Measurements from ENCODE around the gene SLC22A7.
"Not testable (repeated sequence)": the region's sequence is repeated elsewhere in the genome, so short reads cannot be mapped to it uniquely, and the experiment has no call there.

Gene SLC22A7

DNA sequence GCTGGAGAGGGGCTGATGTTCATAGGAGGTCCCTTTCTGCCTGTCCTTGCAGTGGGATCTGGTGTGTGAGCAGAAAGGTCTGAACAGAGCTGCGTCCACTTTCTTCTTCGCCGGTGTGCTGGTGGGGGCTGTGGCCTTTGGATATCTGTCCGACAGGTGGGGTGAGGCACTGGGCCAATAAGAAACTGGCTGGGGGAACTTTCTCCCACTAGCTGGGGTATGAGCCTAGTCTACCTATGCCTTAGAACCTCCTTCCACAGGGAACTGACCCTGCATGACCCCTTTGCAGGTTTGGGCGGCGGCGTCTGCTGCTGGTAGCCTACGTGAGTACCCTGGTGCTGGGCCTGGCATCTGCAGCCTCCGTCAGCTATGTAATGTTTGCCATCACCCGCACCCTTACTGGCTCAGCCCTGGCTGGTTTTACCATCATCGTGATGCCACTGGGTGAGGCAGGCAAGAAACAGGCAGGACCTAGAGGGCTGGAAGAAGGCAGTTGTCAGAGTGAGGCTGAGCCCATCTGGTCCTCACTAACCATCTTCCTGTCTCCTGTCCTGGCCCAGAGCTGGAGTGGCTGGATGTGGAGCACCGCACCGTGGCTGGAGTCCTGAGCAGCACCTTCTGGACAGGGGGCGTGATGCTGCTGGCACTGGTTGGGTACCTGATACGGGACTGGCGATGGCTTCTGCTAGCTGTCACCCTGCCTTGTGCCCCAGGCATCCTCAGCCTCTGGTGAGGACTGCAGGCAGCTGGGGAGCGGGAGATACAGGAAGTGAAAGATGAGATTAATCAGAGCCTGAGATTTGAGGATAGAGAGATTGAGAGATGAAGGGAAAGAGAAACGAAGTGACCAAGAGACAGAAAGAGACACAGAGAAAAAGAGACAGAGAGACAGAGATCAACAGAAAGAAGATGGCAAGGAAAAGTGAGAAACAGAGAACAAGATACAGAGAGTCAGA lies 1.6 kb downstream of the SLC22A7 start:
- Mint-ChIP-seq H3K4me1 (peaks cover 8% of the 10 kb centered on the region), H3K27ac (no peak overlapping the region), H3K27me3 (peaks cover 10% of the 10 kb centered on the region), H3K9me3 (no peaks in the 10 kb centered on the region), H3K4me3 (no peak overlapping the region), H3K36me3 (no peaks in the 10 kb centered on the region)
- no peak for ATAC-seq

DNA sequence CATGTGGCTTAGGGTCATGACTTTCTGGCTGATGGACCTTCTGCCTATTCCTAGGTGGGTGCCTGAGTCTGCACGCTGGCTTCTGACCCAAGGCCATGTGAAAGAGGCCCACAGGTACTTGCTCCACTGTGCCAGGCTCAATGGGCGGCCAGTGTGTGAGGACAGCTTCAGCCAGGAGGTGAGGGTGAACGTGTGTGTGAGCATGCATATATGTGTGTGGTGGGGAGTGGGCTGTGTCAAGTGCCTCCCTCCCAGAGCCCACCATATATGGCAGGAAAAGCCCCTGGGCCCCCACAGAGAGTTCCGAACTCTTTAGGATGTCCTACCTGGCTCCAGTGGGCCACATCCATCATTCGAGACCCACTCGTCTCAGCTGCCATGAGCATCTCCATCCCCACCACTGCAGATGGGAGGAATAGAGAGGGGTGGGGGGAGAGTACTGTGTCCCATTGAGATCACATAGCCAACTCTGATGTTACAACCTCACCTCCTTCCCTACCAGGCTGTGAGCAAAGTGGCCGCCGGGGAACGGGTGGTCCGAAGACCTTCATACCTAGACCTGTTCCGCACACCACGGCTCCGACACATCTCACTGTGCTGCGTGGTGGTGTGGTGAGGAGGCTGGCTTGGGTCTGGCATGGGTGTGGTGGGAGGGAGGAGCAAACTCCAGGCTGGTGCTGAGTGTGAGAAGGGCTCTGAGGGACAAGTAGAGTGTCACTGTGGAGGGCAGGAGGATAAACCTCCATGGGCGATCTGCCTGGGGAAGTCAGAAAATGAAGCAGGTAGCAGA lies 3.2 kb downstream of the SLC22A7 start:
- peaks cover 8% of the 10 kb centered on the region for H3K4me1 Mint-ChIP-seq
- no peaks in the 10 kb centered on the region for H3K9me3 Mint-ChIP-seq
- peaks cover 10% of the 10 kb centered on the region for H3K27me3 Mint-ChIP-seq
- no peak overlapping the region for H3K27ac Mint-ChIP-seq
- H3K36me3 Mint-ChIP-seq, result no peaks in the 10 kb centered on the region
- H3K4me3 Mint-ChIP-seq, result no peak overlapping the region
- no peak for ATAC-seq

DNA sequence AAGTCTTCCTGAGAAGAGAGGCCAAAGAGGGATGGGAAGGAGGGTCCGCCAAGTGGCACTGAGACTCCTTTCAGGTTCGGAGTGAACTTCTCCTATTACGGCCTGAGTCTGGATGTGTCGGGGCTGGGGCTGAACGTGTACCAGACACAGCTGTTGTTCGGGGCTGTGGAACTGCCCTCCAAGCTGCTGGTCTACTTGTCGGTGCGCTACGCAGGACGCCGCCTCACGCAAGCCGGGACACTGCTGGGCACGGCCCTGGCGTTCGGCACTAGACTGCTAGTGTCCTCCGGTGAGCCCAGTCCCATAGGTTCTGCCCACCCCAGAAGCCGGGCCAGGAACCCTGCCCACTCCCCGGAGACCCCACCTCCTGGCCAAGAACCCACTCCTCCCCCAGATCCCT lies 4.1 kb downstream of the SLC22A7 start:
- Mint-ChIP-seq H3K36me3 (no peaks in the 10 kb centered on the region), H3K4me3 (no peak overlapping the region), H3K27me3 (peaks cover 10% of the 10 kb centered on the region), H3K27ac (no peak overlapping the region), H3K9me3 (no peaks in the 10 kb centered on the region), H3K4me1 (peaks cover 9% of the 10 kb centered on the region)
- ATAC-seq, result peak; percentile 7

DNA sequence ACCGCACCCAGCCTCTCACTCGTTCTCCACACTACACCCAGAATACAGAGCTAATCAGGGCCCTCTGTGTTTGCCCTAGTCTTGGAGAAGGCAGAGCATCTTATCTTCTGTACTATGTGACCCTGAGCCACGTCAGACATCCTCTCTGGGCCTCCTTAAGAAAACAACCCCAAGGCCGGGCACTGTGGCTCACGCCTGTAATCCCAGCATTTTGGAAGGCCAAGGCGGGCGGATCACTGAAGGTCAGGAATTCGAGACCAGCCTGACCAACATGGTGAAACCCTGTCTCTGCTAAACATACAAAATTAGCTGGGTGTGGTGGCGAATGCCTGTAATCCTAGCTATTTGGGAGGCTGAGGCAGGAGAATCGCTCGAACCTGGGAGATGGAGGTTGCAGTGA lies 4.9 kb downstream of the SLC22A7 start:
- H3K36me3 Mint-ChIP-seq, H3K4me3 Mint-ChIP-seq, H3K27me3 Mint-ChIP-seq, H3K9me3 Mint-ChIP-seq, ATAC-seq, H3K27ac Mint-ChIP-seq: not testable (repeated sequence)
- H3K4me1 Mint-ChIP-seq, result peaks cover 14% of the 10 kb centered on the region

DNA sequence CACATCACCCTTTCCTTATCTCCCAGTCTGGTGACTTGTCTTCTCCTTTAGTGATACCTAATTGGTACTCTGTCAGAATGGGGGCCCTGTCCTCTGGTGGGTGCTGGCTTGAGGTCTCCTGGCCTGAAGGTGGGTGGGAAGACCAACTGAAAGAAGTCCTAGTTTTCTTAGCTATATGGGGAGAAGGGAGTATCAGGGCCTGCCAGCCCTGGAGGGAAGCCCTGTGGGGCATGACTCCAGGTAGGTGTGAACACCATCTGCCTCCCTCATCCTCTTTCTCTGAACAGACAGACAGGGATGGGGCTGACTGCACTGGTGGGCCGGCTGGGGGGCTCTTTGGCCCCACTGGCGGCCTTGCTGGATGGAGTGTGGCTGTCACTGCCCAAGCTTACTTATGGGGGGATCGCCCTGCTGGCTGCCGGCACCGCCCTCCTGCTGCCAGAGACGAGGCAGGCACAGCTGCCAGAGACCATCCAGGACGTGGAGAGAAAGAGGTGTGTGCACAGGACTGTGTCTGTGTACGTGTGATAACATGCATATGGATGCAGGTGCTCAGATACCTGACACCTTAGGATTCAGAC lies 5.8 kb downstream of the SLC22A7 start:
- Mint-ChIP-seq H3K27me3 (peaks cover 10% of the 10 kb centered on the region), H3K4me1 (peaks cover 22% of the 10 kb centered on the region)

DNA sequence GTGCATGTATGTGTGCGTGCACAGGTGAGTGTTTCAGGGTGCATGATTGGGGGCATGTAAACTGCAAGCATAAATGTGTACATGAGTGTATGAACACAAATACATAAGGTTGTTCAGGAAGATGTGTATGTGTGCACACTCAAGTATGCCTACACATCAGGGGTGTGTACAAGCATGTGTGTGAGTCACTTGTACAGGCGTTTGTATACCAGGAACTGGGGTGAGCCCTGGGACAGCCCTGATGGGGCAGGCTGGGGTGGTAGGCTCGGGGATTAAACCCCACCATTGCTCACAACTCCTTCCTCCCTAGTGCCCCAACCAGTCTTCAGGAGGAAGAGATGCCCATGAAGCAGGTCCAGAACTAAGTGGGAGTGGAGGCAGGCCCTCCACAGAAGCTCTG lies 6.3 kb downstream of the SLC22A7 start:
- no peak for ATAC-seq
- no peak overlapping the region for H3K27ac Mint-ChIP-seq
- H3K4me3 Mint-ChIP-seq, result no peak overlapping the region
- H3K27me3 Mint-ChIP-seq, result peaks cover 10% of the 10 kb centered on the region
- H3K9me3 Mint-ChIP-seq, result no peaks in the 10 kb centered on the region
- H3K4me1 Mint-ChIP-seq, result peaks cover 26% of the 10 kb centered on the region
- H3K36me3 Mint-ChIP-seq, result no peaks in the 10 kb centered on the region

More for the DNA sequence above, 5.8 kb downstream of the SLC22A7 start:
- Mint-ChIP-seq H3K4me3 (no peak overlapping the region), H3K36me3 (no peaks in the 10 kb centered on the region), H3K27ac (no peak overlapping the region), H3K9me3 (no peaks in the 10 kb centered on the region)
- no peak for ATAC-seq

DNA sequence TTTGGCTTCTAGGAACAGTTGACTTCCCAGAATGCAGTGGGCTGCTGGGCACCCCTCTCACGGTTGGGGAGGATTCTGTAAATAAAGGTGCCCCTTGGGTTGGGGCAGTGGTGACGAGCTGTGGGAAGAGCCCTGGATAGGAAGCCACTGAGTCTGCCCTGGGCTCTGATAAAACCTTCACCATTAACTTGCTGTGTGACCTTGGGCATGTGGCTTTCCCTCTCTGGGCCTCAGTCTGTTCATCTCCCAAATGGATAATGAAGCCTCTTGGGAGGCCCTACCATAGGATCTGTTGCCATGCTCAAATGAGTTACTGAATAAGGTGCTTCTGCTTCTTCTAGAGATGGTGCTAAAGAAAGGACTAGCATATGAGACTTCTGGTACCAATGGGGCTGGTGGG lies 6.8 kb downstream of the SLC22A7 start:
- H3K9me3 Mint-ChIP-seq, result no peaks in the 10 kb centered on the region
- H3K4me1 Mint-ChIP-seq, result peaks cover 23% of the 10 kb centered on the region
- peaks cover 6% of the 10 kb centered on the region for H3K27me3 Mint-ChIP-seq
- no peak overlapping the region for H3K27ac Mint-ChIP-seq
- ATAC-seq, result no peak
- no peak overlapping the region for H3K4me3 Mint-ChIP-seq
- H3K36me3 Mint-ChIP-seq, result no peaks in the 10 kb centered on the region

DNA sequence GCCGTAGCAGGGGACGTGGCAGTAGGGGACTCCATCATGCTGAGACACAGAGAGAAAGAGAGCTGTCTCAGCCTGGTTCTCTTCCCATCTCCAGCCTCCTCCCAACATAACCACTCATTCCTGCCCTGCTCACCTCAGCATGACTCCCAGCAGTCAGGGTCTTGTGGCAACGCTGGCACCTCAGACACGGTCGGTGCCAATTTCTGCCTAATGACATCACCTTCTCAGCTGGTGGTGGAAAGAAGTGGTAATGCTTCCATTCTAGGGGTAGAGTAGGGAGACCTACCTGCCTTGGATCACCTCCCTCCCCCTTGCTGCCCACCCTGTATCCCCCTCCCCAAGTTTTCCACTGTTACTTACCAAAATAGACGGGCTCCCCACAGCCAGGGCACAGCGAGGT lies 8.0 kb downstream of the SLC22A7 start:
- Mint-ChIP-seq H3K36me3 (no peaks in the 10 kb centered on the region), H3K9me3 (no peaks in the 10 kb centered on the region), H3K4me3 (no peak overlapping the region), H3K4me1 (peaks cover 29% of the 10 kb centered on the region), H3K27me3 (no peaks in the 10 kb centered on the region), H3K27ac (no peak overlapping the region)
- ATAC-seq, result no peak

DNA sequence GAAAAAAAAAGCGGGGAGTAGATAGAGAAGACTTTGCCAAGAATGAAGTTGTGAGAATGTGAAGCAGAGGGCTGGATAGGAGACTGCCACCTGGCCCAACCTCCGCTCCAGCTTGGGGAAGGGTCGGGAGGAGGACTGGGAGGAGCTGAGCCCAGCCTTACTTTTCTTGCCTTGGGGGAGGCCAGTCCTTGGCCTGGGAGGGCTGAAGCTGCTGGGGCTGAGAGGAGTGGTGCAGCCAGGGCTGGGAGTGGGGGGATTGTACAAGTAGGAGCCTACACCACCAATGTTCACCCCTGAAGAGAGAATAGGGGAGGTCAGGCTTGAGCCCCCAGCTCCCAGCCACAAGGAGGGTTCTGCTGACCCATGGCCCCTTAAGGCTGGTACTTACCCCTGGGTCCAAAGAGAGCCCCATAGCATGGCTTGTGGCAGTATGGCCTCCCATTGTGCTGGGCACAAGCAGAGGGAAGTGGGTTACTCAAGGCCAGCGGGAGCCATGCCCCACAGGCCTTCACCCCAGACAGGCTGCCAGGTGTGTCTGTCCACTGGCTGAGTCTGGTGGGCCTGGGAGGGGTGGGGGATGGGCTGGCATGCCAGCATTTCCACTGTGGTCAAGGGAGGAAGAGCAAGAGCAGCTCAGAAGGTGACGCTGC lies 9.5 kb downstream of the SLC22A7 start:
- H3K9me3 Mint-ChIP-seq, result no peaks in the 10 kb centered on the region
- no peaks in the 10 kb centered on the region for H3K27me3 Mint-ChIP-seq
- H3K4me1 Mint-ChIP-seq, result peaks cover 40% of the 10 kb centered on the region
- peak overlapping the region; percentile 76 for H3K27ac Mint-ChIP-seq
- no peak for ATAC-seq
- no peaks in the 10 kb centered on the region for H3K36me3 Mint-ChIP-seq
- H3K4me3 Mint-ChIP-seq, result no peak overlapping the region

DNA sequence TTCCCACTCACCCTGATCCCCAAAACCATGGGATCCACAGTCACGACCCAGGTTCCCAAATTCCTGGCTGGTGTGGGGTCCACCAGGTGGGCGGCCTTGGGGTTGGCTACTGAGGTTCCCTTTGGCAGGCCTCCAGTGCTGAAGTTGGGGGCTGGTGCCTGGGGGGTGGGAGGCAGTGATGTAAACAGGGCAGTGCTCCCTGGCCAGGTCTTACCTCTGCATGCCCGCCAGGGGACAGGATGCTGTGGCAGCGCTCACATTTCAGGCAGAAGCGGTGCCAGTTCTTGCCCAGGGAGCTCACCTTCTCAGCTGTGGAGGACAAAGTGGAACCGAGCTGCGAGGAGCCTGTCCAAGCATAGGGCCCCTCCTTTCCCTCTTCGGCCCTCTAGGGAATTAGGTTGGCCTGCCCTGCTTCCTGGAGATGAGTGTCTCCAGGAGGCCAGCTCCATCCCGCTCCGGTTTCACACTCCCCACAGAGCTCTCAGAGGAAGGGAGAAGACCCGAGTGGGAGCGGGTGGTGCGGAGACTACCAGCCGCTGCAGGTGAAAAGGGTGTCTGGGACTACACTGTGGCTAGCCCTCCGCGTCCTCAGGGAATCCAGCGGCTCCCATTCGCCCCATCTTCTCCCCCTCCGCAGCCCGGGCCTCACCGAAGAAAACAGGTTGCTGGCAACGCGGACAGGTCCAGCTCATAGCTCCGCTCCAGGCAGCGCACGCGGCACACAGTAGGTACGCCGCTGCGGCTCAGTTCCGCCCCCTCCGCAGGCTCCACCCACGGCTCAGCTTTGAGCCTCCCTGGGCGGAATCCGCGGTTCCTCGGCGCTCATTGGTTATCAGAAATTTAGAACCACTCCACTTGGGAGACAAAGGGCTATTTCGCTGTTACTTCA lies 10.3 kb downstream of the SLC22A7 start, which contains the start of gene CRIP3:
Gene CRIP3 (minus strand): TSS at position 726 of the 889 bp plus-strand sequence. CDS start 34 bp downstream, at position 692.
- ATAC-seq, result peak; percentile 84
- Mint-ChIP-seq H3K27ac (peak within 1 kb of the TSS; percentile 76), H3K9me3 (no peaks in the 10 kb centered on the region), H3K36me3 (no peaks in the 10 kb centered on the region), H3K4me1 (peaks cover 47% of the 10 kb centered on the region), H3K4me3 (peak within 1 kb of the TSS; percentile 82), H3K27me3 (no peaks in the 10 kb centered on the region)

DNA sequence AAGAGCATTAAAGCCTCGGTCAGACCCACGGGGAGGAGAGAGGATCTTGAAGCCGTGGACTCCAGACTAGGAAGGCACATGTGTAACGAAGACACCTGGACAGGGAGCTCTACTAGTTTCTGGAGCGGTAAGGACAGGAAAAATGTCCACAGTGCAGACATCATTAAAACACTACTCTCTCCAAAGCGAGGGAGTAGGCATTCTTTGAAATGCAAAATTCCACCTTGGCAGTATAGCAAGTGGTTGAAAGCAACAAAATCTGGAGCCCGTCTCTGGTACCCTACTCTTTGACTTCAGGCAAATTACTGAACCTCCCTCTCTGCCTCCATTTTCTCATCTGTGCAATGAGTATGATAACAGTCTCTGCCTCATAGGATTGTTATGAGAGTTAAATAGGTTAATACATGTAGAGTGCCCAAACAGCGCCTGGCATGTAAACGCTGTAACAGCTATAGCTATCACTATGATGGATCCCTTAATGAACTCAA lies 11.0 kb downstream of the SLC22A7 start:
- Mint-ChIP-seq H3K4me1 (peaks cover 54% of the 10 kb centered on the region), H3K27ac (peak overlapping the region; percentile 76), H3K4me3 (peak overlapping the region; percentile 82), H3K9me3 (no peaks in the 10 kb centered on the region), H3K27me3 (no peaks in the 10 kb centered on the region), H3K36me3 (no peaks in the 10 kb centered on the region)
- no peak for ATAC-seq

DNA sequence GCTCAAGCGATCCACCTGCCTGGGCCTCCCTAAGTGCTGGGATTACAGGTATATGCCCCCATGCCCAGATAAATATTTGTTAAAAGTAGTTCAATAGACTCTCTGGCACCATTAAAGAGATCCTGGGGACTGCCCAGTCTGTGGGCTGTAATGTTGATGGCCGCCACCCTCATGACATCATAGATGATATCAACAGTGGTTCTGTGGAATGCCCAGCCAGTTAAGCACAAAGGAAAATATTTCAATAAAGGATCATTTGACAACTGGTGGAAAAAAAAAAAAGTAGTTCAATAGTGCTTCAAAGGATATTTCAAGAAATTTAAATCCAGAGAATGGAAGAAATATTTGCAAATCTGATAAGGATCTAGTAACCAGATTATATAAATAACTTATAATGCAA lies 12.1 kb downstream of the SLC22A7 start:
- Mint-ChIP-seq H3K4me1 (peaks cover 59% of the 10 kb centered on the region), H3K36me3 (no peaks in the 10 kb centered on the region), H3K27ac (no peak overlapping the region), H3K9me3 (no peaks in the 10 kb centered on the region), H3K4me3 (no peak overlapping the region), H3K27me3 (no peaks in the 10 kb centered on the region)
- ATAC-seq, result no peak

DNA sequence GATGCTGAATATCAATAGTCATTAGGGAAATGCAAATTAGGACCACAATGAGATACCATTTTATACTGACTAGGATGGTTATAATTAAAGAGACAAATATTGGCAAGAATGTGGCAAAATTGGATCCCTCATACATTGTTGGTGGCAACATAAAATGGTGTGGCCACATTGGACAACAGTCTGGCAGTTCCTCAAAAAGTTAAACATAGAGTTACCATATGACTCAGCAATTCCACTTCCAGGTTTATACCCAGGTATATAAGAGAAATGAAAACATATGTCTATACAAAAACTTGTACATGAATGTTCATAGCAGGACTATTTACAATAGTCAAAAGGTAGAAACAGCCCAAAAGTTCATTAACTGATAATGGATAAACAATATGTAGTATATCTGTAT lies 12.6 kb downstream of the SLC22A7 start:
- Mint-ChIP-seq H3K9me3 (no peaks in the 10 kb centered on the region), H3K27ac (no peak overlapping the region)

DNA sequence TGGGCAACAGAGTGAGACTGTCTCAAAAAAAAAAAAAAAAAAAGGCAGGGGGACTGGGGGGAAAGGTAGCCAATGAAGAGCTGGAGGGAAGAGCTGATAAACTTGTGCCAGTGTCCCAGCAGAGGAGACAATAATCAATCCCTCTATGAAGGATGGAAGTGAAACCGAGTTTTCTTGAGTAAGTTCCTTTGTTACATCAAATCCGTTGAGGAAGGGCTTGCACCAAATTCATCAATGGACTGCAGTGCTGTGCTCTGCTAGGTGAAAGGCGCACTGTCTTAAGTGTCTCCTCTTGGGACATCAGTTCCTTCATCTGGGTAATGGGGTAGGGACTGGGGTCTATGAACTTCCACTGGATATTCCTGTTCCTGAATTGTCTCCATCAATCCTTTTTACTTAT lies 13.6 kb downstream of the SLC22A7 start:
- H3K9me3 Mint-ChIP-seq, result no peaks in the 10 kb centered on the region
- H3K4me1 Mint-ChIP-seq, result peaks cover 75% of the 10 kb centered on the region

More for the DNA sequence above, 12.6 kb downstream of the SLC22A7 start:
- Mint-ChIP-seq H3K27me3 (no peaks in the 10 kb centered on the region), H3K4me3 (no peak overlapping the region), H3K4me1 (peaks cover 64% of the 10 kb centered on the region), H3K36me3 (no peaks in the 10 kb centered on the region)
- no peak for ATAC-seq

More for the DNA sequence above, 13.6 kb downstream of the SLC22A7 start:
- no peak for ATAC-seq
- no peaks in the 10 kb centered on the region for H3K27me3 Mint-ChIP-seq
- no peaks in the 10 kb centered on the region for H3K36me3 Mint-ChIP-seq
- no peak overlapping the region for H3K4me3 Mint-ChIP-seq
- no peak overlapping the region for H3K27ac Mint-ChIP-seq
